ENCODE results near the gene ABCF1.

- TF ChIP-seq EP300 (IDR thresholded peaks at IDR 0.05): no peak
- TF ChIP-seq CTCF (IDR thresholded peaks at IDR 0.05): no peak
- no peak for TF ChIP-seq POLR2A (IDR thresholded peaks at IDR 0.05)
- no peak for TF ChIP-seq POLR2AphosphoS5 (IDR thresholded peaks at IDR 0.05)
These were observed 28.5 kb downstream of the ABCF1 start for GRCh38 chr6:30599625-30600324.
